RWPE1 (cell line): ENCODE results near the gene MUC22.
"Not testable (repeated sequence)": the region's sequence is repeated elsewhere in the genome, so short reads cannot be mapped to it uniquely, and the experiment has no call there.

ENCODE experiments used
- CTCF ChIA-PET: fragments of 350-600 bp; sonication (Branson Sonifier 250); formaldehyde crosslinking; extraction: SDS; loops from one replicate; lab custom pipeline; 2021; lab: Yijun Ruan, JAX
- POLR2A ChIA-PET: fragments of 400-600 bp; formaldehyde crosslinking; extraction: SDS; loops from one replicate; lab custom pipeline; 2020; ENCODE audit warnings: antibody characterized with exemption; ENCODE audit not compliant: low non-redundant PET; lab: Yijun Ruan, JAX
- DNase-seq: peaks from one replicate; pipeline ENCODE4 v3.0.0; 2012; ENCODE audit warnings: low spot score
- H3K27ac ChIP-seq: fragments of 450-650 bp; 2 replicates; pipeline ENCODE4 v1.5.1; 2017
- CTCF ChIP-seq: fragments of 450-650 bp; conservative IDR thresholded peaks from 2 replicates; pipeline ENCODE4 v1.5.1; 2017; ENCODE audit warnings: low read depth, mild to moderate bottlenecking

MUC22 gene

DNA sequence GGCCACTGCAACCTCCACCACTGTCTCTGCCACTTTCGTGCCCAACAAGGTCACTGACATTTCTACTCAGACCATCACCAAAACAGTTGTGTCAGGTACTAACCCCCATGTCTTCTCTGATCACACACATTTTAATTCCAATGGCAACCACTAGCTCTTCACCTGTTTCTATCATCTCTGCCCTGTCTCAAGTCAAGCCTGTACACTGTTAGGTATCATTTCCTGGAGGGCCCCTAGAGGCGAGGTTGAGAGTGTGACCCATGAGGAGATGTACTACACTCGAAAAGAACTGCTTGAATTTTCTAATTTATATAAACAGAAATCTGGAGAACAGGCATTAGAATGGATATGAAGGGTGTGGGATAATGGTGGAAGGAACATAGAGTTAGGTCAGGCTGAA, 44.1 kb upstream of the MUC22 start:
- TF ChIP-seq CTCF = no peak
- POLR2A ChIA-PET = no interaction called here
- CTCF ChIA-PET = interaction anchor here (0.6 kb wide), 2 partner anchors 52 to 1063 kb away, joined by 3 to 4 read pairs; partner anchors contain the start of gene VARS2
- no peak for DNase-seq
- no peak overlapping the region for H3K27ac ChIP-seq

GRCh38 chr6:30969171-30969570, 41.1 kb upstream of the MUC22 start:
- CTCF ChIA-PET = interaction anchor here (0.7 kb wide), 1 partner anchor 12 kb away, joined by 3 read pairs; no protein-coding TSS in a partner anchor
- H3K27ac ChIP-seq, DNase-seq, POLR2A ChIA-PET: not testable (repeated sequence)

GRCh38 chr6:30970946-30971345, 39.3 kb upstream of the MUC22 start:
- no peak overlapping the region for H3K27ac ChIP-seq
- no peak for DNase-seq
- TF ChIP-seq CTCF = no peak
- ChIA-PET CTCF (no interaction called here), POLR2A (no interaction called here)

DNA sequence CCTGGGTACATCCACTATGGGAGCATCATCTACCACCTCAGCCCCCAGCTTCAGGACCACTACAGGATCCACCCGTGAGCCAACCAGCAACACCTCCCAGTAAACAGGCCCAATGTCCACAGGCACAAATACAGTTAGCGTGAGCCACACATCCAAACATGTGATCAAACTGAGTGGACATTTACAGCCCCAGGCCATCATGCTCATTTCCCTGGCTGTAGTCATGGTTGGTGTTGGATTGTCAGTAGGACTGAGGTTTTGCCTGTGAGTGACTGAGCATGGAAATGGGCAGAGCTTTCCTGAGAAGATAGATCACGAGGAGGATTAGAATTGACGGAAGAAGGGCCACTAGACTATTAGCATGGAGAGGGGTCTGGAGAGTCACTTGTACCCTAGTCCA, 37.5 kb upstream of the MUC22 start:
- POLR2A ChIA-PET = no interaction called here

GRCh38 chr6:30974490-30975252, 35.6 kb upstream of the MUC22 start:
- H3K27ac ChIP-seq = no peak overlapping the region
- POLR2A ChIA-PET = no interaction called here
- TF ChIP-seq CTCF = no peak
- peak; percentile 46 for DNase-seq
- CTCF ChIA-PET = interaction anchor here (0.6 kb wide), 1 partner anchor 40 kb away, joined by 4 read pairs; no protein-coding TSS in a partner anchor

More for the DNA sequence above, 37.5 kb upstream of the MUC22 start:
- no peak for TF ChIP-seq CTCF
- DNase-seq = no peak
- CTCF ChIA-PET = interaction anchor here (0.6 kb wide), 1 partner anchor 216 kb away, joined by 4 read pairs; no protein-coding TSS in a partner anchor
- H3K27ac ChIP-seq = no peak overlapping the region

GRCh38 chr6:30979141-30979540, 31.1 kb upstream of the MUC22 start:
- CTCF ChIA-PET = interaction anchor here (0.7 kb wide), 1 partner anchor 100 kb away, joined by 3 read pairs; no protein-coding TSS in a partner anchor
- POLR2A ChIA-PET = no interaction called here

More at GRCh38 chr6:30979141-30979540, 31.1 kb upstream of the MUC22 start:
- no peak for TF ChIP-seq CTCF
- no peak for DNase-seq
- H3K27ac ChIP-seq = no peak overlapping the region
